ENCODE measurements around the gene NHLRC4.

The NHLRC4 gene

GRCh38 chr16:568401-569258 is 1.8 kb downstream of the NHLRC4 start:
- no peak for DNase-seq

- DNase-seq: peak; percentile 71
Measured at GRCh38 chr16:569445-570254, 2.8 kb downstream of the NHLRC4 start, which contains the start of gene PIGQ. TSS of gene PIGQ (plus strand) at chr16:569968. CDS start at chr16:574075, 4,107 bp downstream.

- DNase-seq: no peak
Measured at GRCh38 chr16:572865-573650, 6.3 kb downstream of the NHLRC4 start.

GRCh38 chr16:574021-574760 is 7.4 kb downstream of the NHLRC4 start:
- DNase-seq: no peak

GRCh38 chr16:575354-576196 is 8.8 kb downstream of the NHLRC4 start:
- no peak for DNase-seq

- no peak for DNase-seq
Measured at GRCh38 chr16:576197-576822, 9.5 kb downstream of the NHLRC4 start.

- DNase-seq: no peak
Measured at GRCh38 chr16:576823-577201, 10.0 kb downstream of the NHLRC4 start.

GRCh38 chr16:577796-578195 is 11.0 kb downstream of the NHLRC4 start:
- no peak for DNase-seq

GRCh38 chr16:578232-578869 is 11.5 kb downstream of the NHLRC4 start:
- no peak for DNase-seq

GRCh38 chr16:578870-579405 is 12.1 kb downstream of the NHLRC4 start:
- peak; percentile 81 for DNase-seq

- no peak for DNase-seq
Measured at GRCh38 chr16:580141-580945, 13.5 kb downstream of the NHLRC4 start.

GRCh38 chr16:580946-581498 is 14.2 kb downstream of the NHLRC4 start:
- DNase-seq: no peak

- no peak for DNase-seq
Measured at GRCh38 chr16:582218-582613, 15.4 kb downstream of the NHLRC4 start.

GRCh38 chr16:582614-583331 is 16.0 kb downstream of the NHLRC4 start:
- DNase-seq: no peak

- DNase-seq: no peak
Measured at GRCh38 chr16:583470-583814, 16.6 kb downstream of the NHLRC4 start.

GRCh38 chr16:583815-584591 is 17.2 kb downstream of the NHLRC4 start:
- no peak for DNase-seq

- DNase-seq: no peak
Measured at GRCh38 chr16:585351-585750, 18.5 kb downstream of the NHLRC4 start.

Measured in suppressor macrophage treated with lipopolysaccharide for 4 hours (primary cell).